Endothelial cell of umbilical vein (primary cell): ENCODE results near the gene ALPK1. TPM values are rescaled to one million over a fixed set of nuclear protein-coding genes. Genes with fewer than 3 reads are reported as not detected.

Experiments
- BruUV-seq: library from RNA; stranded (reverse); fragments of 400-500 nt; replicated peaks from 2 replicates; lab custom pipeline; 2021; lab: Mats Ljungman, UMichigan
- CTCF ChIA-PET: fragments of 300-600, 350-600 bp; sonication (Branson Sonifier 250); formaldehyde crosslinking; loops from one replicate; lab custom pipeline; 2021; ENCODE audit warnings: antibody characterized with exemption, inconsistent platforms; lab: Charles Lee
- POLR2A ChIA-PET: fragments of 300-600, 350-600 bp; sonication (Branson Sonifier 250); formaldehyde crosslinking; loops from one replicate; lab custom pipeline; 2021; ENCODE audit warnings: antibody characterized with exemption, inconsistent platforms; lab: Charles Lee
- DNase-seq: peaks from one replicate; pipeline ENCODE4 v3.0.0-alpha.2; 2011; ENCODE audit warnings: low read depth, low spot score
- FAIRE-seq: peaks from 2 replicates; lab custom pipeline; 2011; peaks lifted over from hg19 to GRCh38; lab: Jason Lieb, UNC
- H2AFZ ChIP-seq: 2 replicates; pipeline ENCODE4 v1.6.0; 2012; ENCODE audit warnings: low read depth, low read length, control low read depth, inconsistent platforms
- H3K27ac ChIP-seq: 2 replicates; pipeline ENCODE4 v1.5.1; 2011; ENCODE audit warnings: low read depth, mild to moderate bottlenecking, control low read depth, low read length, moderate library complexity; ENCODE audit not compliant: insufficient read depth
- H3K27me3 ChIP-seq, 2 experiments: 2 replicates each; pipeline versions ENCODE4 v1.6.0 to v1.6.1; 2011; ENCODE audit warnings: low read length in 2 of 2, mixed read lengths in 1 of 2; ENCODE audit not compliant: control insufficient read depth in 2 of 2, insufficient read depth in 2 of 2
- H3K36me3 ChIP-seq, 2 experiments: 2 replicates in 1 of 2; 3 replicates in 1 of 2; pipeline ENCODE4 v1.5.1; 2011; ENCODE audit warnings: low read length in 2 of 2, mild to moderate bottlenecking in 1 of 2, moderate library complexity in 1 of 2; ENCODE audit not compliant: control insufficient read depth in 2 of 2, insufficient read depth in 2 of 2; ENCODE audit errors: extremely low read depth in 1 of 2
- H3K4me1 ChIP-seq: 3 replicates; pipeline ENCODE4 v1.5.1; 2011; ENCODE audit warnings: mild to moderate bottlenecking, low read length; ENCODE audit not compliant: control insufficient read depth, insufficient read depth; ENCODE audit errors: extremely low read depth
- H3K4me2 ChIP-seq: 2 replicates; pipeline ENCODE4 v1.6.1; 2011; ENCODE audit warnings: low read length, control low read depth, mixed read lengths; ENCODE audit not compliant: insufficient read depth
- H3K4me3 ChIP-seq, 3 experiments: fragments of 200-600 bp in 1 of 3; sonication (generic), shearing (Covaris generic) in 1 of 3; replicated peaks in 1 of 3; 2 replicates each; pipeline ENCODE4 v1.5.1; 2011 to 2016; ENCODE audit warnings: control low read depth in 3 of 3, low read length in 3 of 3, mild to moderate bottlenecking in 2 of 3, inconsistent platforms in 1 of 3, low read depth in 1 of 3, moderate library complexity in 1 of 3; ENCODE audit not compliant: insufficient read depth in 1 of 3
- H3K79me2 ChIP-seq: 2 replicates; pipeline ENCODE4 v1.6.0; 2012; ENCODE audit warnings: low read length, inconsistent platforms; ENCODE audit not compliant: control insufficient read depth, insufficient read depth
- H3K9ac ChIP-seq: replicated peaks from 2 replicates; pipeline ENCODE3; 2011; ENCODE audit warnings: low read length, control low read depth; ENCODE audit not compliant: insufficient read depth; ENCODE audit errors: extremely low read depth
- H3K9me1 ChIP-seq: replicated peaks from 3 replicates; pipeline ENCODE4 v1.6.0; 2011; ENCODE audit warnings: mild to moderate bottlenecking, low read length; ENCODE audit not compliant: control insufficient read depth, insufficient read depth; ENCODE audit errors: extremely low read depth
- H3K9me3 ChIP-seq: replicated peaks from 2 replicates; pipeline ENCODE4 v1.5.1; 2012; ENCODE audit warnings: low read length, inconsistent platforms; ENCODE audit not compliant: control insufficient read depth, insufficient read depth
- H4K20me1 ChIP-seq: replicated peaks from 2 replicates; pipeline ENCODE3; 2011; ENCODE audit warnings: mild to moderate bottlenecking, low read length; ENCODE audit not compliant: control insufficient read depth, insufficient read depth; ENCODE audit errors: extremely low read depth
- EZH2 ChIP-seq: IDR thresholded peaks from 2 replicates; pipeline ENCODE4 v1.6.1; 2012; ENCODE audit warnings: borderline replicate concordance, low read depth, mild to moderate bottlenecking, moderate library complexity, low read length, inconsistent platforms; ENCODE audit not compliant: severe bottlenecking
- FOS ChIP-seq: IDR thresholded peaks from 2 replicates; pipeline ENCODE4 v1.6.1; 2011; ENCODE audit warnings: mild to moderate bottlenecking, low read length, moderate library complexity, borderline replicate concordance; ENCODE audit not compliant: insufficient read depth
- GATA2 ChIP-seq: IDR thresholded peaks from 2 replicates; pipeline ENCODE4 v1.7.0; 2011; ENCODE audit warnings: low read depth, mild to moderate bottlenecking, moderate library complexity, mixed read lengths, low read length; ENCODE audit not compliant: insufficient read length, insufficient read depth
- JUN ChIP-seq: IDR thresholded peaks from 2 replicates; pipeline ENCODE4 v1.6.1; 2011; ENCODE audit warnings: borderline replicate concordance, low read depth; ENCODE audit not compliant: insufficient read length, insufficient read depth
- MAX ChIP-seq: IDR thresholded peaks from 2 replicates; pipeline ENCODE4 v1.6.1; 2011; ENCODE audit not compliant: insufficient read depth, insufficient read length
- MYC ChIP-seq: IDR thresholded peaks from one replicate; pipeline ENCODE4 v1.6.1; 2011; ENCODE audit warnings: mild to moderate bottlenecking, low read depth, low read length
- POLR2A ChIP-seq: IDR thresholded peaks from 2 replicates; pipeline ENCODE4 v1.6.1; 2012; ENCODE audit warnings: low read depth, mild to moderate bottlenecking, control low read depth, low read length
- POLR2AphosphoS5 ChIP-seq: IDR thresholded peaks from 2 replicates; pipeline ENCODE4 v1.6.1; 2012; ENCODE audit warnings: low read depth, mild to moderate bottlenecking, control low read depth, low read length, moderate library complexity; ENCODE audit not compliant: insufficient read depth
- dilution Hi-C: fragments of 300-500 bp; cut with MboI; formaldehyde crosslinking; loops from one replicate; pipeline ENCODE4 v1.15.0; 2019; ENCODE audit warnings: low sequenced_read_pairs; ENCODE audit not compliant: extremely low pct_ligation_motif_present
- intact Hi-C: fragments of 100-400 bp; cut with micrococcal nuclease; formaldehyde crosslinking; loops from one replicate; pipeline ENCODE4 v1.10.0; 2022
- polyA plus RNA-seq, 4 experiments: library from polyadenylated mRNA; depleted of rRNA in 3 of 4; stranded (reverse) in 3 of 4; unstranded in 1 of 4; fragments of >200 nt; gene quantifications; 2 replicates each; pipeline versions ENCODE4 v1.2.1 to v1.2.3, GENCODE V29; 2011 to 2012; ENCODE audit warnings: missing spikeins in 1 of 4
- total RNA-seq: library from RNA; stranded (reverse); gene quantifications from 2 replicates; pipeline ENCODE4 v1.2.3, GENCODE V29; 2021
- TF ChIP-seq, protein P1 (sequence below), 2 donors: IDR thresholded peaks; 1 replicate in 1 of 2; 2 replicates in 1 of 2; pipeline ENCODE4 v1.5.1; 2011; ENCODE audit warnings: low read length in 2 of 2, mild to moderate bottlenecking in 2 of 2, moderate library complexity in 2 of 2, control low read depth in 1 of 2, inconsistent platforms in 1 of 2, low read depth in 1 of 2; ENCODE audit not compliant: insufficient read depth in 1 of 2; ENCODE audit errors: extremely low read depth in 1 of 2

ALPK1 gene
- total and polyA plus RNA-seq, 2 donors (not counting 3 experiments of a cell fraction or from before 2014, with no cell fraction given) = 1.4 to 5.5 TPM

- H3K9me3 ChIP-seq = no peaks in the 10 kb centered on the region
- FAIRE-seq (no peak), DNase-seq (no peak)
- no peak overlapping the region for H2AFZ ChIP-seq
- H3K79me2 ChIP-seq = no peaks in the 10 kb centered on the region
- no peak overlapping the region for H3K4me3 ChIP-seq
- no peak for TF ChIP-seq POLR2A
- no peak for TF ChIP-seq JUN
- TF ChIP-seq MAX = no peak
- TF ChIP-seq EZH2 = no peak
- TF ChIP-seq POLR2AphosphoS5 = no peak
- TF ChIP-seq GATA2 = no peak
- TF ChIP-seq FOS = no peak
- TF ChIP-seq, protein P1, sequence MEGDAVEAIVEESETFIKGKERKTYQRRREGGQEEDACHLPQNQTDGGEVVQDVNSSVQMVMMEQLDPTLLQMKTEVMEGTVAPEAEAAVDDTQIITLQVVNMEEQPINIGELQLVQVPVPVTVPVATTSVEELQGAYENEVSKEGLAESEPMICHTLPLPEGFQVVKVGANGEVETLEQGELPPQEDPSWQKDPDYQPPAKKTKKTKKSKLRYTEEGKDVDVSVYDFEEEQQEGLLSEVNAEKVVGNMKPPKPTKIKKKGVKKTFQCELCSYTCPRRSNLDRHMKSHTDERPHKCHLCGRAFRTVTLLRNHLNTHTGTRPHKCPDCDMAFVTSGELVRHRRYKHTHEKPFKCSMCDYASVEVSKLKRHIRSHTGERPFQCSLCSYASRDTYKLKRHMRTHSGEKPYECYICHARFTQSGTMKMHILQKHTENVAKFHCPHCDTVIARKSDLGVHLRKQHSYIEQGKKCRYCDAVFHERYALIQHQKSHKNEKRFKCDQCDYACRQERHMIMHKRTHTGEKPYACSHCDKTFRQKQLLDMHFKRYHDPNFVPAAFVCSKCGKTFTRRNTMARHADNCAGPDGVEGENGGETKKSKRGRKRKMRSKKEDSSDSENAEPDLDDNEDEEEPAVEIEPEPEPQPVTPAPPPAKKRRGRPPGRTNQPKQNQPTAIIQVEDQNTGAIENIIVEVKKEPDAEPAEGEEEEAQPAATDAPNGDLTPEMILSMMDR (IDR thresholded peaks at IDR 0.05; ENCODE audit: extremely low read depth in 1 of 2, insufficient read depth in 1 of 2, low read depth in 1 of 2, low read length in 2 of 2) = no peak
- no peak for TF ChIP-seq MYC
- intact Hi-C loops (no loop called here), dilution Hi-C loops (no loop called here)
- BruUV-seq = no TSS peak
- POLR2A ChIA-PET = interaction anchor here (0.5 kb wide), 1 partner anchor 172 kb away, joined by 3 read pairs; no protein-coding TSS in a partner anchor
- CTCF ChIA-PET = no interaction called here
- no peaks in the 10 kb centered on the region for H3K9me1 ChIP-seq
- no peaks in the 10 kb centered on the region for H4K20me1 ChIP-seq
- no peaks in the 10 kb centered on the region for H3K27me3 ChIP-seq
- H3K9ac ChIP-seq = no peak overlapping the region
- H3K4me1 ChIP-seq = peaks cover 5% of the 10 kb centered on the region
- no peaks in the 10 kb centered on the region for H3K36me3 ChIP-seq
- no peak overlapping the region for H3K4me2 ChIP-seq
- no peak overlapping the region for H3K27ac ChIP-seq
Measured at GRCh38 chr4:112299721-112300120, 2.6 kb downstream of the ALPK1 start.
